Liver (tissue), 2 donors: ENCODE results near the gene SERPINB10.

Experiments
- CTCF ChIP-seq: fragments of 150-350 bp; IDR thresholded peaks from 2 replicates; pipeline ENCODE4 v1.5.1; 2017; ENCODE audit warnings: improper control_type of control experiment, low read depth, low read length; ENCODE audit not compliant: missing input control
- YY1 ChIP-seq: IDR thresholded peaks from 2 replicates; pipeline ENCODE4 v1.6.1; 2016; ENCODE audit warnings: antibody characterized with exemption, mild to moderate bottlenecking
- donor health status: healthy.

DNA sequence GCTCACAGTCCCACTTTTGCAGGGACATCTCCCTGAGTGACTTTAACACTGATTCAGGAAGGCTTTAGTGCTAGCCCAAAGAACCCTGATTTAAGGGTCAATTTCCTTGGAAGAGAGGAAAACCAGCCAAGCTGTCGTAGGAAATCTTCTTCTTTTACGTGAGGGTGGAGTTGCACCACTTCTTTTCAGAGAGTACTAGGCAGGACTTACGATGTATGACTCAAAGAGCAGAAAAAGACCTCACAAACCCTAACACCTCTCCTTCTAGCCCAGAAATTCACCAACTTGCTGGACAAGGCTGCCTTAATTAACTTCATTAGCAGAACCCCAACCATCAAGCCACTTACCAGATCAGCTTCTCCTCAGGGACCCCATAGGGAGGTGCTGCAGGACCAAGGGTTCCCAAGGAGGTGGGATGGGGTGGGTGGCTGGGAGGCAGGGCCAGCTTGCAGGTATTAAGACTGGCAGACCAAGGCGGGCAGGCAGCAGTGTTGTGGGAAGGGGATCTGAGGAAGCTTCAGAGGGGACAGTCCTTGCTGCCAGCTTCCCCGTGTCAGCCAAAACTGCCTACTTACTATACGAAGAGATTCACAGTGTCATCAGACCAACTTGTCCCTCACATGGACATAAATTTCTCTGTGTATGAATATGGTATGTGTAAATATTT lies 13.5 kb upstream of the SERPINB10 start:
- no peak for TF ChIP-seq CTCF
- TF ChIP-seq YY1, result no peak
